ENCODE results near the gene PLD1.

GRCh38 chr3:171557173-171557572 lies 253.1 kb downstream of the PLD1 start:
- TF ChIP-seq POLR2AphosphoS5 (IDR thresholded peaks at IDR 0.05) (no peak), POLR2A (IDR thresholded peaks at IDR 0.05) (no peak), CTCF (IDR thresholded peaks at IDR 0.05) (no peak), EP300 (IDR thresholded peaks at IDR 0.05; ENCODE audit: low read depth) (no peak)

Data from transverse colon (tissue), 4 donors.